IPS-NIHi11 (cell line): ENCODE results near the gene HMG20B.
"Not testable (repeated sequence)": the region's sequence is repeated elsewhere in the genome, so short reads cannot be mapped to it uniquely, and the experiment has no call there.

ENCODE experiments used
- DNase-seq: peaks from one replicate; pipeline ENCODE4 v3.0.0; 2012; ENCODE audit warnings: mixed read lengths, low spot score

Gene HMG20B

GRCh38 chr19:3556978-3557460 lies 15.7 kb upstream of the HMG20B start:
- DNase-seq: peak; percentile 80

GRCh38 chr19:3557461-3558248 lies 15.1 kb upstream of the HMG20B start, which contains the start of gene MFSD12:
TSS of gene MFSD12 (minus strand) at chr19:3557586. CDS start at chr19:3557403, 183 bp downstream.
- peak; percentile 100 for DNase-seq

GRCh38 chr19:3563709-3564524 lies 8.8 kb upstream of the HMG20B start:
- DNase-seq: no peak

GRCh38 chr19:3565139-3565538 lies 7.6 kb upstream of the HMG20B start:
- DNase-seq: no peak

GRCh38 chr19:3570042-3570441 lies 2.7 kb upstream of the HMG20B start:
- DNase-seq: not testable (repeated sequence)

- DNase-seq: no peak
Observed at GRCh38 chr19:3570606-3571011, 2.1 kb upstream of the HMG20B start.

GRCh38 chr19:3572132-3572854 lies 451 bp upstream of the HMG20B start:
- peak; percentile 93 for DNase-seq

- no peak for DNase-seq
Observed at GRCh38 chr19:3573162-3573857, 566 bp downstream of the HMG20B start.

GRCh38 chr19:3573858-3574637 lies 1.3 kb downstream of the HMG20B start:
- peak; percentile 85 for DNase-seq

- DNase-seq: no peak
Observed at GRCh38 chr19:3575260-3575741, 2.6 kb downstream of the HMG20B start.

- no peak for DNase-seq
Observed at GRCh38 chr19:3575949-3576673, 3.4 kb downstream of the HMG20B start.

GRCh38 chr19:3576696-3577443 lies 4.1 kb downstream of the HMG20B start:
- peak; percentile 88 for DNase-seq

GRCh38 chr19:3577723-3578344 lies 5.1 kb downstream of the HMG20B start:
- no peak for DNase-seq

GRCh38 chr19:3578390-3578789 lies 5.6 kb downstream of the HMG20B start:
- no peak for DNase-seq

GRCh38 chr19:3580156-3580934 lies 7.6 kb downstream of the HMG20B start:
- no peak for DNase-seq

GRCh38 chr19:3581792-3582191 lies 9.0 kb downstream of the HMG20B start:
- not testable (repeated sequence) for DNase-seq

- not testable (repeated sequence) for DNase-seq
Observed at GRCh38 chr19:3584036-3584802, 11.5 kb downstream of the HMG20B start.
